GM12891 (cell line): ENCODE measurements around the gene TMEFF1.

ENCODE experiments used
- POLR2A ChIP-seq: IDR thresholded peaks from 2 replicates; pipeline ENCODE4 v1.6.1; 2011; ENCODE audit warnings: low read depth, low read length, control low read depth
- POLR2AphosphoS5 ChIP-seq: IDR thresholded peaks from 2 replicates; pipeline ENCODE4 v1.6.1; 2011; ENCODE audit warnings: low read depth, low read length, control low read depth
- TAF1 ChIP-seq: IDR thresholded peaks from 2 replicates; pipeline ENCODE4 v1.6.1; 2011; ENCODE audit warnings: low read depth, low read length, control low read depth

GRCh38 chr9:100431886-100432285 lies 41.1 kb upstream of the TMEFF1 start:
- TF ChIP-seq TAF1 (no peak), POLR2A (no peak), POLR2AphosphoS5 (no peak)
